ENCODE results near the gene STRN4. TPM values are rescaled to one million over a fixed set of nuclear protein-coding genes. Genes with fewer than 3 reads are reported as not detected.

STRN4 gene
- total and polyA plus RNA-seq, 2 donors (not counting 3 experiments of a cell fraction or from before 2014, with no cell fraction given): 116 to 144 TPM

GRCh38 chr19:46725036-46725820 is 21.0 kb downstream of the STRN4 start:
- no peak for DNase-seq (ENCODE audit: low read depth, low spot score)
- TF ChIP-seq EZH2 (IDR thresholded peaks at IDR 0.05; ENCODE audit: borderline replicate concordance, low read depth, low read length, severe bottlenecking): no peak
- TF ChIP-seq FOS (IDR thresholded peaks at IDR 0.05; ENCODE audit: borderline replicate concordance, insufficient read depth, low read length): no peak
- no peak for TF ChIP-seq POLR2A (IDR thresholded peaks at IDR 0.05; ENCODE audit: low read depth, low read length)
- no peak for TF ChIP-seq JUN (IDR thresholded peaks at IDR 0.05; ENCODE audit: borderline replicate concordance, insufficient read depth, insufficient read length, low read depth)
- no peak for TF ChIP-seq CTCF (IDR thresholded peaks at IDR 0.05; ENCODE audit: extremely low read depth in 1 of 2, insufficient read depth in 1 of 2, low read depth in 1 of 2, low read length in 2 of 2)
- TF ChIP-seq MYC (IDR thresholded peaks at IDR 0.05; ENCODE audit: low read depth, low read length): no peak
- TF ChIP-seq POLR2AphosphoS5 (IDR thresholded peaks at IDR 0.05; ENCODE audit: insufficient read depth, low read depth, low read length): no peak
- TF ChIP-seq MAX (IDR thresholded peaks at IDR 0.05; ENCODE audit: insufficient read depth, insufficient read length): no peak
- TF ChIP-seq GATA2 (IDR thresholded peaks at IDR 0.05; ENCODE audit: insufficient read depth, insufficient read length, low read depth, low read length): no peak
- no peak overlapping the region for H3K27ac ChIP-seq (ENCODE audit: insufficient read depth, low read depth, low read length)
- ChIA-PET CTCF (no interaction called here), POLR2A (no interaction called here)
- H3K79me2 ChIP-seq (ENCODE audit: control insufficient read depth, insufficient read depth, low read length): peaks cover 18% of the 10 kb centered on the region
- H3K9me3 ChIP-seq (replicated peaks; ENCODE audit: control insufficient read depth, insufficient read depth, low read length): no peaks in the 10 kb centered on the region
- no peak overlapping the region for H3K4me2 ChIP-seq (ENCODE audit: insufficient read depth, low read length)
- dilution Hi-C loops (cut with MboI; ENCODE audit: extremely low pct_ligation_motif_present, low sequenced_read_pairs) (no loop called here), intact Hi-C loops (cut with micrococcal nuclease) (no loop called here)
- H2AFZ ChIP-seq (ENCODE audit: low read depth, low read length): no peak overlapping the region
- no peak overlapping the region for H3K4me3 ChIP-seq (replicated peaks in 1 of 3; ENCODE audit: insufficient read depth in 1 of 3, low read depth in 1 of 3, low read length in 3 of 3)
- H3K9ac ChIP-seq (replicated peaks; ENCODE audit: extremely low read depth, insufficient read depth, low read length): no peak overlapping the region
- no peaks in the 10 kb centered on the region for H4K20me1 ChIP-seq (replicated peaks; ENCODE audit: control insufficient read depth, extremely low read depth, insufficient read depth, low read length)
- no peak for FAIRE-seq
- H3K27me3 ChIP-seq (ENCODE audit: control insufficient read depth in 2 of 2, insufficient read depth in 2 of 2, low read length in 2 of 2): no peaks in the 10 kb centered on the region
- no TSS peak for BruUV-seq (replicated peaks)
- H3K4me1 ChIP-seq (ENCODE audit: control insufficient read depth, extremely low read depth, insufficient read depth, low read length): peaks cover 44% of the 10 kb centered on the region
- H3K36me3 ChIP-seq (ENCODE audit: control insufficient read depth in 2 of 2, extremely low read depth in 1 of 2, insufficient read depth in 2 of 2, low read length in 2 of 2): peaks cover 12 to 59% of the 10 kb centered on the region in 2 experiments
- H3K9me1 ChIP-seq (replicated peaks; ENCODE audit: control insufficient read depth, extremely low read depth, insufficient read depth, low read length): no peaks in the 10 kb centered on the region
